Measurements from ENCODE around the gene MCEMP1.

- TF ChIP-seq CTCF (conservative IDR thresholded peaks at IDR 0.05; ENCODE audit: low read length), result no peak
- no peak for TF ChIP-seq EZH2phosphoT487 (IDR thresholded peaks at IDR 0.05; ENCODE audit: borderline replicate concordance, low read depth, low read length)
Measured at GRCh38 chr19:7627166-7627565, 49.7 kb upstream of the MCEMP1 start.
